Measurements from ENCODE around the gene FIG4.
"Not testable (repeated sequence)": the region's sequence is repeated elsewhere in the genome, so short reads cannot be mapped to it uniquely, and the experiment has no call there.

FIG4 gene

GRCh38 chr6:109690737-109691621 lies at the start of gene FIG4, which contains the start of gene AK9:
FIG4 (plus strand) TSS chr6:109691296; CDS start chr6:109691436, 140 bp downstream.
AK9 (minus strand) TSS chr6:109691202; CDS start chr6:109675745, 15,457 bp downstream.
- peak; percentile 32 to 96 (median 90) for DNase-seq

- no peak for DNase-seq
Measured at GRCh38 chr6:109644131-109644530, 47.0 kb upstream of the FIG4 start.

GRCh38 chr6:109653264-109653663 lies 37.8 kb upstream of the FIG4 start:
- no peak for DNase-seq

- no peak for DNase-seq
Measured at GRCh38 chr6:109655761-109656262, 35.3 kb upstream of the FIG4 start.

GRCh38 chr6:109660526-109661320 lies 30.4 kb upstream of the FIG4 start:
- no peak for DNase-seq

- no peak for DNase-seq
Measured at GRCh38 chr6:109662192-109662591, 28.9 kb upstream of the FIG4 start.

- DNase-seq = no peak
Measured at GRCh38 chr6:109669811-109670210, 21.3 kb upstream of the FIG4 start.

- no peak for DNase-seq
Measured at GRCh38 chr6:109671733-109672132, 19.4 kb upstream of the FIG4 start.

GRCh38 chr6:109672175-109672574 lies 18.9 kb upstream of the FIG4 start:
- DNase-seq = no peak

GRCh38 chr6:109672839-109673238 lies 18.3 kb upstream of the FIG4 start:
- DNase-seq = no peak

- DNase-seq = no peak
Measured at GRCh38 chr6:109676724-109677123, 14.4 kb upstream of the FIG4 start.

GRCh38 chr6:109678240-109678639 lies 12.9 kb upstream of the FIG4 start:
- DNase-seq = no peak

- DNase-seq = not testable (repeated sequence)
Measured at GRCh38 chr6:109678661-109679505, 12.2 kb upstream of the FIG4 start.

GRCh38 chr6:109686566-109687265 lies 4.4 kb upstream of the FIG4 start:
- DNase-seq = peak in 1 of 56 donors; percentile 12

GRCh38 chr6:109687271-109687761 lies 3.8 kb upstream of the FIG4 start:
- no peak for DNase-seq

- DNase-seq = peak in 38 of 56 donors; percentile 10 to 69 (median 51)
Measured at GRCh38 chr6:109690373-109690736, 741 bp upstream of the FIG4 start.

GRCh38 chr6:109693111-109693510 lies 2.0 kb downstream of the FIG4 start:
- no peak for DNase-seq

GRCh38 chr6:109695468-109695867 lies 4.4 kb downstream of the FIG4 start:
- no peak for DNase-seq

- no peak for DNase-seq
Measured at GRCh38 chr6:109696355-109696754, 5.3 kb downstream of the FIG4 start.

GRCh38 chr6:109701221-109701620 lies 10.1 kb downstream of the FIG4 start:
- no peak for DNase-seq
